Thyroid gland (tissue), 4 donors: ENCODE data around the gene PKD1L1. TPM values are rescaled to one million over a fixed set of nuclear protein-coding genes. Genes with fewer than 3 reads are reported as not detected.

ENCODE experiments used
- DNase-seq, 2 donors: peaks; one replicate each; pipeline ENCODE4 v3.0.0-alpha.2; 2019
- H3K27ac ChIP-seq, 3 donors: fragments of 200-600 bp; sonication (generic); 1 replicate in 2 of 3; 2 replicates in 1 of 3; pipeline ENCODE4 v1.5.1; 2016 to 2019; ENCODE audit warnings: mild to moderate bottlenecking in 1 of 3, moderate library complexity in 1 of 3
- H3K27me3 ChIP-seq: fragments of 200-600 bp; sonication (generic); one replicate; pipeline ENCODE4 v1.5.1; 2019
- H3K36me3 ChIP-seq, 2 donors: fragments of 200-600 bp; sonication (generic); one replicate each; pipeline ENCODE4 v1.5.1; 2016 to 2019
- H3K4me1 ChIP-seq, 2 donors: fragments of 200-600 bp; sonication (generic); one replicate each; pipeline ENCODE4 v1.5.1; 2017 to 2019
- H3K4me3 ChIP-seq, 3 donors: fragments of 200-600 bp; sonication (generic); replicated peaks in 1 of 3; 1 replicate in 2 of 3; 2 replicates in 1 of 3; pipeline ENCODE4 v1.5.1; 2016; ENCODE audit warnings: mild to moderate bottlenecking in 1 of 3
- H3K9me3 ChIP-seq: fragments of 200-600 bp; sonication (generic); one replicate; pipeline ENCODE4 v1.5.1; 2017
- CTCF ChIP-seq, 6 experiments: fragments of 200-600 bp in 3 of 6; fragments of 450-650 bp in 3 of 6; sonication (generic) in 3 of 6; IDR thresholded peaks; one replicate each; pipeline ENCODE4 v1.5.1; 2016 to 2019; ENCODE audit warnings: antibody characterized with exemption in 6 of 6, mild to moderate bottlenecking in 2 of 6, inconsistent platforms in 1 of 6, moderate library complexity in 1 of 6
- POLR2A ChIP-seq, 2 donors: fragments of 450-650 bp; IDR thresholded peaks; one replicate each; pipeline ENCODE4 v1.6.1; 2017; ENCODE audit warnings: antibody characterized with exemption in 2 of 2, mild to moderate bottlenecking in 2 of 2, moderate library complexity in 1 of 2
- WGBS, 2 donors: methylation state at CpG; one replicate each; pipeline ENCODE4 v1.1.5; 2017; 5-methylcytosine and 5-hydroxymethylcytosine counted together
- intact Hi-C: fragments of 100-400 bp; cut with DNase I; formaldehyde crosslinking; loops from one replicate; pipeline ENCODE4 v1.15.1; 2023
- total RNA-seq, 4 donors: library from RNA; depleted of rRNA; stranded (reverse); fragments of >200 nt; gene quantifications; one replicate each; pipeline ENCODE4 v1.2.3, GENCODE V29; 2016

PKD1L1 gene
- total RNA-seq, 4 donors from 2014 or later = under 0.01 to 0.17 (median 0.14) TPM

- 81 to 83% methylated on average over 7 of the region's 7 CpGs for WGBS, 2 donors
- no peaks in the 10 kb centered on the region for H3K36me3 ChIP-seq
- no peak overlapping the region for H3K4me3 ChIP-seq
- no peak overlapping the region for H3K27ac ChIP-seq
- H3K9me3 ChIP-seq = no peaks in the 10 kb centered on the region
- no peak for DNase-seq
- peaks cover 0 to 7% of the 10 kb centered on the region in 2 donors for H3K4me1 ChIP-seq
- TF ChIP-seq POLR2A (IDR thresholded peaks at IDR 0.05) = no peak
- TF ChIP-seq CTCF (IDR thresholded peaks at IDR 0.05) = no peak
- intact Hi-C loops = no loop called here
- no peaks in the 10 kb centered on the region for H3K27me3 ChIP-seq
These were observed 168.9 kb downstream of the PKD1L1 start for GRCh38 chr7:47779341-47779771.

- intact Hi-C loops = no loop called here
- no peak for DNase-seq
- TF ChIP-seq POLR2A (IDR thresholded peaks at IDR 0.05) = no peak
- TF ChIP-seq CTCF (IDR thresholded peaks at IDR 0.05) = no peak
These were observed 170.1 kb downstream of the PKD1L1 start for GRCh38 chr7:47778153-47778661.

GRCh38 chr7:47777531-47778152 lies 170.6 kb downstream of the PKD1L1 start:
- DNase-seq = no peak
- H3K4me1 ChIP-seq = no peaks in the 10 kb centered on the region
- H3K9me3 ChIP-seq = no peaks in the 10 kb centered on the region
- intact Hi-C loops = no loop called here
- no peaks in the 10 kb centered on the region for H3K27me3 ChIP-seq
- H3K36me3 ChIP-seq = no peaks in the 10 kb centered on the region
- WGBS, 2 donors = 90 to 100% methylated on average over 1 of the region's 1 CpG
- H3K4me3 ChIP-seq = no peak overlapping the region
- no peak overlapping the region for H3K27ac ChIP-seq
- TF ChIP-seq POLR2A (IDR thresholded peaks at IDR 0.05) (no peak), CTCF (IDR thresholded peaks at IDR 0.05) (no peak)

More at GRCh38 chr7:47778153-47778661, 170.1 kb downstream of the PKD1L1 start:
- no peaks in the 10 kb centered on the region for H3K36me3 ChIP-seq
- no peaks in the 10 kb centered on the region for H3K27me3 ChIP-seq
- H3K27ac ChIP-seq = no peak overlapping the region
- H3K9me3 ChIP-seq = no peaks in the 10 kb centered on the region
- no peak overlapping the region for H3K4me3 ChIP-seq
- WGBS, 2 donors = 93 to 96% methylated on average over 4 of the region's 4 CpGs
- H3K4me1 ChIP-seq = peaks cover 0 to under 1% of the 10 kb centered on the region in 2 donors

GRCh38 chr7:47776335-47776734 lies 171.9 kb downstream of the PKD1L1 start:
- intact Hi-C loops = no loop called here
- no peak for TF ChIP-seq POLR2A (IDR thresholded peaks at IDR 0.05)
- no peak for TF ChIP-seq CTCF (IDR thresholded peaks at IDR 0.05)
- 93 to 100% methylated on average over 1 of the region's 1 CpG for WGBS, 2 donors

GRCh38 chr7:47775238-47775637 lies 173.0 kb downstream of the PKD1L1 start:
- no peaks in the 10 kb centered on the region for H3K4me1 ChIP-seq
- H3K4me3 ChIP-seq = no peak overlapping the region
- no peak overlapping the region for H3K27ac ChIP-seq
- TF ChIP-seq POLR2A (IDR thresholded peaks at IDR 0.05) (no peak), CTCF (IDR thresholded peaks at IDR 0.05) (no peak)
- H3K36me3 ChIP-seq = no peaks in the 10 kb centered on the region
- 79% methylated on average over 2 of the region's 2 CpGs for WGBS, 2 donors
- intact Hi-C loops = no loop called here
- no peaks in the 10 kb centered on the region for H3K27me3 ChIP-seq
- H3K9me3 ChIP-seq = no peaks in the 10 kb centered on the region
- DNase-seq = no peak

More at GRCh38 chr7:47776335-47776734, 171.9 kb downstream of the PKD1L1 start:
- Histone ChIP-seq H3K9me3 (no peaks in the 10 kb centered on the region), H3K4me1 (no peaks in the 10 kb centered on the region), H3K4me3 (no peak overlapping the region), H3K36me3 (no peaks in the 10 kb centered on the region), H3K27me3 (no peaks in the 10 kb centered on the region), H3K27ac (no peak overlapping the region)
- DNase-seq = no peak
